ENCODE data around the gene LKAAEAR1. TPM values are rescaled to one million over a fixed set of nuclear protein-coding genes. Genes with fewer than 3 reads are reported as not detected.

Gene LKAAEAR1
- total RNA-seq, 2 donors from 2014 or later, result not detected

DNA sequence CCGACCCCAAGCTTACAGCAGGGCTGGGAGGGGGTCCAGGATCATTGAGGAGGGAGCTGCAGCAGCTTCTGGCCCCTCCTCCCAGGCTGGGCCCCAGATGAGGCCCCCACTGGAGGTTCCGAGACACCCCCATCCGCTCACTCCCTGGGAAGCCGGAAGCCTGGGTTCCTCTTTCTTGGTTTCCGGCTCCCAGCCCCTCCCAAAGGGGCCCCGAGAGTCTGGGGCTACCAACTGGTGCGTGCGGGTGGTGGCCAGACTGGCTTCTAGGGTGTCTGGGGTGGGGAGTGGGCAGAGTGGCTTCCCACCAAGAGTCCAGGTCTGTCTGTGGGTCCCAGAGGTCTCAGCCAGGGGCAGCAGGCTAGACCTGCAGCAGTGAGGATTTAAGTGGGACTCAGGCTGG is 7.1 kb downstream of the LKAAEAR1 start:
- Histone ChIP-seq H3K4me1 (ENCODE audit: control insufficient read depth, insufficient read depth, low read length) (no peaks in the 10 kb centered on the region), H3K36me3 (ENCODE audit: control insufficient read depth, insufficient read depth, low read length) (no peaks in the 10 kb centered on the region), H3K4me3 (ENCODE audit: low read length) (no peak overlapping the region), H3K9me3 (ENCODE audit: control insufficient read depth, low read length) (no peaks in the 10 kb centered on the region), H3K27ac (ENCODE audit: low read depth, low read length) (no peak overlapping the region), H3K9ac (ENCODE audit: extremely low read depth, low read length, poor library complexity, severe bottlenecking) (no peak overlapping the region), H3K27me3 (ENCODE audit: control insufficient read depth, insufficient read depth, low read length, poor library complexity, severe bottlenecking) (no peaks in the 10 kb centered on the region)
- H3K27ac Mint-ChIP-seq, result no peak overlapping the region
- H3K27me3 Mint-ChIP-seq (ENCODE audit: insufficient read depth), result peaks cover 12% of the 10 kb centered on the region
- no peak for DNase-seq
- WGBS, 2 experiments (ENCODE audit: insufficient coverage in 1 of 2, insufficient read length in 1 of 2), result 92 to 99% methylated on average over 2 to 8 of the region's 8 CpGs
- no peaks in the 10 kb centered on the region for H3K9me3 Mint-ChIP-seq
- H3K36me3 Mint-ChIP-seq (ENCODE audit: low read depth), result peaks cover 4% of the 10 kb centered on the region
- no peak overlapping the region for H3K4me3 Mint-ChIP-seq
- TF ChIP-seq, protein P1, sequence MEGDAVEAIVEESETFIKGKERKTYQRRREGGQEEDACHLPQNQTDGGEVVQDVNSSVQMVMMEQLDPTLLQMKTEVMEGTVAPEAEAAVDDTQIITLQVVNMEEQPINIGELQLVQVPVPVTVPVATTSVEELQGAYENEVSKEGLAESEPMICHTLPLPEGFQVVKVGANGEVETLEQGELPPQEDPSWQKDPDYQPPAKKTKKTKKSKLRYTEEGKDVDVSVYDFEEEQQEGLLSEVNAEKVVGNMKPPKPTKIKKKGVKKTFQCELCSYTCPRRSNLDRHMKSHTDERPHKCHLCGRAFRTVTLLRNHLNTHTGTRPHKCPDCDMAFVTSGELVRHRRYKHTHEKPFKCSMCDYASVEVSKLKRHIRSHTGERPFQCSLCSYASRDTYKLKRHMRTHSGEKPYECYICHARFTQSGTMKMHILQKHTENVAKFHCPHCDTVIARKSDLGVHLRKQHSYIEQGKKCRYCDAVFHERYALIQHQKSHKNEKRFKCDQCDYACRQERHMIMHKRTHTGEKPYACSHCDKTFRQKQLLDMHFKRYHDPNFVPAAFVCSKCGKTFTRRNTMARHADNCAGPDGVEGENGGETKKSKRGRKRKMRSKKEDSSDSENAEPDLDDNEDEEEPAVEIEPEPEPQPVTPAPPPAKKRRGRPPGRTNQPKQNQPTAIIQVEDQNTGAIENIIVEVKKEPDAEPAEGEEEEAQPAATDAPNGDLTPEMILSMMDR (conservative IDR thresholded peaks at IDR 0.05), result no peak
- peaks cover 11% of the 10 kb centered on the region for H3K4me1 Mint-ChIP-seq

DNA sequence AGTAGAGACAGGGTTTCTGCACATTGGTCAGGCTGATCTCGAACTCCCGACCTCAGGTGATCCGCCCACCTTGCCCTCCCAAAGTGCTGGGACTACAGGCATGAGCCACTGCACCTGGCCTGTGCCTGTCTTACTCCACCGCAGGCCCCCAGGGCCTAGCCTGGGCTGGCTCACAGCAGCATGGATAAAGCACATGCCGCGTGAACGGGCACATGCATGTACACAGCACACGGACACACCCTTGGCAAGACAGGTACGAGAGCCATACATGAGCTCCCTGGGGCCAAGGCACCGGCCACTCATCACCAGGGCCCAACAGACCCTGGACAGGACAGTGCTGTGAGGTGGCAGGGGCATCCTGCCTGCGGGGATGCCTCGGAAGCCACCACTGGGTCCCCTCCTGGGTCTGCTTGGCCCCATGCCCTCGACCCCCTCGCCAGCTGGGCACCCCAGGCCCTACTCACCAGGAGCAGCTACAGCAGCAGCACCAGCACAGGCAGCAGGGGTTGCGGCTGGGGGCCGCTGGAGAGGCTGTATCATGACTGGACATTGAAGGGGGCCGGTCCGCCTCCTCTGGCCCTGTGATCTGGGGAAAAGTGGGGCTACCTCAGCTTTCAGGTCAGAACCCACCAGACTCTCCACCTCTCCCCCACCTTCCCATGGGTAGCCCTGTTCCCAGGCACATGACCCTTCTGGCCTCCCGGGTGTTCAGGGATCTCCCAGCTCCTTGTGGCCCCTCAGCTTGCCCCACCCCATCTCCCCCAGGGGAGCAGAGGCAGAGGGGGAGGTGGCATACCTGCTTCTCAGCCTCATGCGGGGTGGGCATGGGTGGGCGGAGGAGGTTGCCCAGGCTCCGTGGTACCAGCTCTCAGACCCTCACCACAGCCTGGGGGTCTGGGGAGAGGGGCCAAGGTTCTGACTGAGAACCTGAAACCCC is 7.9 kb downstream of the LKAAEAR1 start:
- Histone ChIP-seq H3K27me3 (ENCODE audit: control insufficient read depth, insufficient read depth, low read length, poor library complexity, severe bottlenecking) (no peaks in the 10 kb centered on the region), H3K9me3 (ENCODE audit: control insufficient read depth, low read length) (no peaks in the 10 kb centered on the region), H3K4me1 (ENCODE audit: control insufficient read depth, insufficient read depth, low read length) (no peaks in the 10 kb centered on the region), H3K36me3 (ENCODE audit: control insufficient read depth, insufficient read depth, low read length) (no peaks in the 10 kb centered on the region), H3K27ac (ENCODE audit: low read depth, low read length) (no peak overlapping the region), H3K9ac (ENCODE audit: extremely low read depth, low read length, poor library complexity, severe bottlenecking) (no peak overlapping the region), H3K4me3 (ENCODE audit: low read length) (no peak overlapping the region)
- Mint-ChIP-seq H3K27ac (no peak overlapping the region), H3K4me1 (peaks cover 10% of the 10 kb centered on the region), H3K9me3 (no peaks in the 10 kb centered on the region), H3K4me3 (no peak overlapping the region), H3K27me3 (ENCODE audit: insufficient read depth) (peaks cover 4% of the 10 kb centered on the region), H3K36me3 (ENCODE audit: low read depth) (peaks cover 4% of the 10 kb centered on the region)
- DNase-seq, result no peak
- 94 to 100% methylated on average over 13 to 22 of the region's 22 CpGs for WGBS, 2 experiments (ENCODE audit: insufficient coverage in 1 of 2, insufficient read length in 1 of 2)
- TF ChIP-seq, protein P1 (conservative IDR thresholded peaks at IDR 0.05), result no peak

DNA sequence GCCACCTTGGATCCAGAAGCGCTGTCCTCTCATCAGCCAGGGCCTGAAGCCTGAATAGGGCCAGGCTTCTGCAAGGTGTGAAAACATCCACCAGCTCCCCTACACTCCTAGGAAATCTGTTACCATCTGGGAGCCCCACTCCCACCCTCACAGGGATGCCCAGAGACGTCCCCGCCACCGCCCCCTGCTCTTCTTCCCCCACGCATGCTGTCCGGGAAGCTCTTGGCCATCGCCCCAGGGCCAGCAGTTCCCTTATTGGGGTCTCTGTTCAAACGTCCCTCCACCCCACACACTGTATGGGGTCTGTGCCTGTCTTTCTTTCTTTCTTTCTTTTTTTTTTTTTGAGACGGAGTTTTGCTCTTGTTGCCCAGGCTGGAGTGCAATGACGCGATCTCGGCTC is 8.6 kb downstream of the LKAAEAR1 start:
- H3K4me1 Mint-ChIP-seq, result peaks cover 7% of the 10 kb centered on the region
- no peak overlapping the region for H3K4me3 ChIP-seq (ENCODE audit: low read length)
- TF ChIP-seq, protein P1 (conservative IDR thresholded peaks at IDR 0.05), result no peak
- no peak overlapping the region for H3K4me3 Mint-ChIP-seq
- H3K27me3 ChIP-seq (ENCODE audit: control insufficient read depth, insufficient read depth, low read length, poor library complexity, severe bottlenecking), result no peaks in the 10 kb centered on the region
- no peak overlapping the region for H3K27ac ChIP-seq (ENCODE audit: low read depth, low read length)
- H3K36me3 Mint-ChIP-seq (ENCODE audit: low read depth), result peaks cover 4% of the 10 kb centered on the region
- no peaks in the 10 kb centered on the region for H3K9me3 ChIP-seq (ENCODE audit: control insufficient read depth, low read length)
- no peak for DNase-seq
- H3K36me3 ChIP-seq (ENCODE audit: control insufficient read depth, insufficient read depth, low read length), result no peaks in the 10 kb centered on the region
- no peaks in the 10 kb centered on the region for H3K9me3 Mint-ChIP-seq
- H3K27me3 Mint-ChIP-seq (ENCODE audit: insufficient read depth), result peaks cover 1% of the 10 kb centered on the region
- H3K27ac Mint-ChIP-seq, result no peak overlapping the region
- H3K4me1 ChIP-seq (ENCODE audit: control insufficient read depth, insufficient read depth, low read length), result no peaks in the 10 kb centered on the region
- H3K9ac ChIP-seq (ENCODE audit: extremely low read depth, low read length, poor library complexity, severe bottlenecking), result no peak overlapping the region
- 89 to 98% methylated on average over 7 to 12 of the region's 12 CpGs for WGBS, 2 experiments (ENCODE audit: insufficient coverage in 1 of 2, insufficient read length in 1 of 2)
